Left forelimb (tissue), 1 donor: ENCODE measurements around the gene UST.
"Not testable (repeated sequence)": the region's sequence is repeated elsewhere in the genome, so short reads cannot be mapped to it uniquely, and the experiment has no call there.

Experiments
- DNase-seq: peaks from one replicate; pipeline ENCODE4 v3.0.0-alpha.2; 2018; ENCODE audit warnings: low spot score

UST gene

DNA sequence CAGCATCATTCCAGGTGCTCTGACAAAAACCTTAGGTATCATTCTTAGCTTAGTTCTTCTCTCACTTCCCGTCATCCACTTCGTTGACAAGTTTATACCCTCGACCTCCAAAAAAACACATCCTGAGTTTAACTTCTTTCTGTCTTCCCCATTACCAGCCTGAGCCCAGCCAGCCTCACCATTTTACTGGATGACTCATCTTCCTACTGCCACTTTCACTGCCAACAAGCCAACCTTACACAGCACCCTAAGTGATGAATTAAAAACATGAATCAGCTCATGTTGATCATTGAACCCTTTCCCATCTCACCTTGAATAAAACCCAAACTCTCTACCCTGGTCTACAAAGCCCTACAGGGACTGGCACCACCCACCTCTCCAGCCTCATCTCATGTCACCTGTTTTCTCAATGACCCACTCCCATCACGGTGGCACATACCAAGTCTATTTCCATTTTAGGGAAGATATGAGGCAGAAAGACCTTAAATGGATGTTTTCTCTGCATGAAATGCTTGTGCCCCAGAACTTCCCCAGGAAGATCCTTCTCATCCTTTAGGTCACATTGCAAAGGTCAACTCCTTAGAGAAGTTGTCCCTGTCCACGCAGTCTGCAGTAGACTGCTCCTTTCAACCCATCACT lies 9.9 kb upstream of the UST start:
- no peak for DNase-seq

DNA sequence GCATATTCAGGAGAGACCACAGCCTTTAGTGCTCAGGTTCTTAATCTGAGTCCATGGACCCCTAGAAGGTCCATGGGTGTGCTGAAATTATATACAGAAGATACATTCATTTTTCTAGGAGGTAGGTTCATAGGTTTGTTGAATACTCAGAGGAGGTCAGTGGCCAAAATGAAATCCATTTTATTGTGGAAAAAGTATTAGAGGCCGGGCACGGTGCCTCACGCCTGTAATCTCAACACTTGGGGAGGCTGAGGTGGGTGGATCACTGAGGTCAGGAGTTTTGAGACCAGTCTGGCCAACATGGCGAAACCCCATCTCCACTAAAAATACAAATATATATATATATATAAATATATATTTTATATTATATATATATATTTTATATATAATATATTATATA lies 9.0 kb upstream of the UST start:
- DNase-seq = no peak

- no peak for DNase-seq
These were observed 7.6 kb upstream of the UST start for GRCh38 chr6:148738946-148739821.

- no peak for DNase-seq
These were observed 7.1 kb upstream of the UST start for GRCh38 chr6:148739822-148740128.

- no peak for DNase-seq
These were observed 3.4 kb upstream of the UST start for GRCh38 chr6:148743476-148743875.

DNA sequence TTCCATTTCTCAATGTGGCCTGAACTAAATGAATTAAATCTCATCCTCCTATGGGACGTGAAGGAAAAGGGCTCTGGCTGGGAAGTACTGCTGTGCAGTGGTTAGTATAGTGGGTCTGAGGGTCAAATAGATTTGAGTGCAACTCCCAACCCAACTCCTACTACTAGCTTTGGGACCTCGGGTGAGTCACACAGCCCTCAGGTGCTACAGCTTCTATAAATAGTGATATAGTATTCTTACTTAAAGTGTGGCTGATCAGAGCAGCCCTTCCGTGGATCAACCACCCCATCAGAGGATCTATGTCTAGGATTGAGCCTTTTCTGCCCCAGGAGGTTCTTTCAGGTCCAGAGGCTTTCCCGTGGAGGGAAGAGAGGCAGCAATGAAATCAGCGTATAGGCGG lies 904 bp upstream of the UST start:
- no peak for DNase-seq

DNA sequence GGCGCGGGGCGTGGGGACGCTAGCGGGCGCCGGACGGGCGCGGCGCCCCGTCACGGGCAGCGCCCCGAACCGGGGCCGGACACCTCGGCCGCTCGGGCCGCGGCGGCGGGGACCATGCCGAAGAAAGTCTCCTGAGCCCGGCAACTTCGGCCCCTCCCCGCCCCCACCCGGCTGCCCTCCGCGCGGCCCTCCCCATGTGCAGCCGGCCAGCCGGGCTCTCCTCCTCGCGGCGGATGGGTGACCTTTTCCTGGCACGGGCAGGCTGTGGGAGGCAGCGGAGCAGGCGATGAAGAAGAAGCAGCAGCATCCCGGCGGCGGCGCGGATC lies 278 bp downstream of the UST start:
- no peak for DNase-seq

DNA sequence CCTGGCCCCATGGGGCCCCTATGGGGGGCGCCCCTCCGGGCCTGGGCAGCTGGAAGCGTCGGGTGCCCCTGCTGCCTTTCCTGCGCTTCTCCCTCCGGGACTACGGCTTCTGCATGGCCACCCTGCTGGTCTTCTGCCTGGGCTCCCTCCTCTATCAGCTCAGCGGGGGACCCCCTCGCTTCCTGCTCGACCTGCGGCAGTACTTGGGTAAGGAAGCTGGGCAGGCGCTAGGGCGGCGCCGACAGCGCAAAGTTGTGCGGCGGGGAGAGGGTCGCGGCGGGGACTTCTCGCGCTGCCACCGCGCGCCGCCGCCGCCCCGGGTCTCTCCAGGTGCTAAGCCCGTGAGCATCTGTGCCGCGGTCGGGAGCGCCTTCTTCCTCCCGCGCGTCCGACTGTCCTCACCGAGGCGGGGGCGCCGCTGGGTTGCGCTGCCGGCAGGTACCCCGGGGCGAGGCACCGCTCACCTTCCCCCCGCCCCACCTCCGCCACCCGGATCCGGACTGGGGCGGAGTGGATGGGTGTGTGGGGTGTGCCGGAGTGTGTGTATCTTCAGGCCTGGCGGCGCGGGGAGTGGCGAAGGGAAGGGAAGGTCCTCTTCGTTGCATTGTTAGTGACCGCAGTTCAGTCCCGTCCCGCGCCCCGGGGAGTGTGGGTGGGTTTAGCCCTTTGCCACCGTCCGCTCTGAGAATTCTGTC lies 788 bp downstream of the UST start:
- peak; percentile 76 for DNase-seq

DNA sequence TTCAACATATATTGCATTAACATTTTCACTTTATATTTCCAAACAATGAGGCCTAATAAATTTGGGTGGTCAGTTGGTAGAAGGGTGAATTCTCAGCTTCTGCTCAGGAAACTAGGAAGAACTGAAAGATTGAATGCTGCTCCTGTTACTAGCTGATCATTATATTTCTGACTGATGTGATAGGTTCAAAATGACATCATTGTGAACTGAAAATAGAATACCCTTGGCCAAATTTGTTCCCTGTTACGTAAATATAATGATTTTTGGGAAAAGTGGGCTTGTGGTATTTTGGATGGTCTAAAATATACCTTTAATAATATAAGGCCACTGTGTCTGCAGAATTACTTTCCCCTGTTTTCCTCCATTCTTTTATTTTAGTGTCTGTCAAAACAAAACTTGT lies 2.8 kb downstream of the UST start:
- no peak for DNase-seq

GRCh38 chr6:148750838-148751792 lies 4.3 kb downstream of the UST start:
- no peak for DNase-seq

DNA sequence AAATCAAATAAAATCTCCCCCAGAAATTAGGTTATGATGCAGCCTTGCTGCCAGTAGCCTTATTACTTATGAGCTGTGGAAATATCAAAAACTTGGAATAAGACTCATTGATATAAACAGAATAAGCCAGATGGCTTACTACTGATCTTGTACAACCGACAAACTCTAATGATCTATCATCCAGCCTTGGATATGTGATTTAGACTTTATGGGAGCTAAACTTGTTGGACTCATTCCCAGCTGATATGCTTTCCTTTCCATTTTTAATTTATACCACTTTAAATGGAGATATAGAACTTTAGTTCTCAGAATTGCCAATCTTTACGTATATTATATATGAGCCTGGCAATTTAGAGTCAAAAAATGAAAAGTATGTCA lies 5.0 kb downstream of the UST start:
- DNase-seq = no peak

DNA sequence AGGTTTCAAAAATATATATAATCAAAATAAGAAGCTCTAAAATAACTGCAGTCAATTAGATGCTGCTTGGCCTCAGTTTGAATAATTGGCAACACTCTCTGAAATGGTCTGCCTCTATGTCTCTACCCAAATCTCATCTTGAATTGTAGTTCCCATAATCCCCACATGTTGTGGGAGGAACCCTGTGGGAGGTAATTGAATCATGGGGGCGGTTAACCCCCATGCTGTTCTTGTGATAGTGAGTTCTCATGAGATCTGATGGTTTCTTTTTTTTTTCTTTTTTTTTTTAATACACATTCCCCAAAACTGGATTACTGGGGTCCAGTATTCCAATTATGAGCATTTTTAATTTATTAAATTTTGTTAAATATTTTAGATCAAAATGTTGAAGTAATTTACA lies 8.5 kb downstream of the UST start:
- not testable (repeated sequence) for DNase-seq

GRCh38 chr6:148757944-148758480 lies 11.2 kb downstream of the UST start:
- DNase-seq = no peak

DNA sequence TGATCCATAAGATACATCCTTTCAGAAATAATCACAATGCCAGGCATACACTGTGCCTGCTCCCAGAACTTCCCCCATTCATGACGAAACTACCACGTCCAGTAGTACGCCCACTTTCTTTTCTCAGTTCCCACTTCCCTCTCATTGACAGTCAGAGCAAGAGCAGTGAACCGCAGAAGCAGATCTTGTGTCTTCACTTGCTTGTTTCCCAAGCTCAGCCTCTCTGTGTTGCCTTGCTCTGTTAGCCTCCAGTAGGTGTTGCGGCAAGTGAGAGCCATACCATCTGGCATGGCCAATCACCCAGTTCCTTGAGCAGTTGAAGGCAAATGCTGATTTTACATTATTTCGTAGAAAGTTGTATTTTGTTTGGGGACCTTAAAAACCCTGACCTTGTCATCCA lies 11.7 kb downstream of the UST start:
- DNase-seq = no peak

GRCh38 chr6:148760258-148760534 lies 13.4 kb downstream of the UST start:
- DNase-seq = no peak

GRCh38 chr6:148760568-148761526 lies 14.0 kb downstream of the UST start:
- peak; percentile 87 for DNase-seq

DNA sequence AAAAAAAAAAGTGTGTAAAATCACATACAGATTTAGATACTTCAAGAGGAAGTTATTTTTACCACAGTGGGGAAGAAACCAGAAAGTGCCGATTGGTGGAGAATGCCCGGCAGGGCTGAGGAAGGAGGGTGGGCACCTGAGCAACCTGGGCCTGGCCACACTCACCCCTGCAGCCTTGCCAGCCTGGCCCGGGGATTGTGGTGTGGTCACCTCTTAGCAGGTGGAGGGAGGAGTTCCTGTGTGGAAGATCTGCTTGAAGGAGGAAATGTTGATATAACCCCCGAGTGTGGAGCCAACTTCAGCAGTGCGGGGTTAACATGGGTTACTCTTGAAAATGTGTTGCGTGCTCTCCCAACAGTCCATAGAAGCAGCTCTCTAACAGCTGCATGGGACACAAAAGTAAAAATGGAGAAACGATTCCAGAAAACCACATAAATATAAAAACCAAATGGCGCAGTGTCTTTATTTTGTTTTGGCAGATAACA lies 14.7 kb downstream of the UST start:
- no peak for DNase-seq

GRCh38 chr6:148762231-148762630 lies 15.4 kb downstream of the UST start:
- DNase-seq = no peak

DNA sequence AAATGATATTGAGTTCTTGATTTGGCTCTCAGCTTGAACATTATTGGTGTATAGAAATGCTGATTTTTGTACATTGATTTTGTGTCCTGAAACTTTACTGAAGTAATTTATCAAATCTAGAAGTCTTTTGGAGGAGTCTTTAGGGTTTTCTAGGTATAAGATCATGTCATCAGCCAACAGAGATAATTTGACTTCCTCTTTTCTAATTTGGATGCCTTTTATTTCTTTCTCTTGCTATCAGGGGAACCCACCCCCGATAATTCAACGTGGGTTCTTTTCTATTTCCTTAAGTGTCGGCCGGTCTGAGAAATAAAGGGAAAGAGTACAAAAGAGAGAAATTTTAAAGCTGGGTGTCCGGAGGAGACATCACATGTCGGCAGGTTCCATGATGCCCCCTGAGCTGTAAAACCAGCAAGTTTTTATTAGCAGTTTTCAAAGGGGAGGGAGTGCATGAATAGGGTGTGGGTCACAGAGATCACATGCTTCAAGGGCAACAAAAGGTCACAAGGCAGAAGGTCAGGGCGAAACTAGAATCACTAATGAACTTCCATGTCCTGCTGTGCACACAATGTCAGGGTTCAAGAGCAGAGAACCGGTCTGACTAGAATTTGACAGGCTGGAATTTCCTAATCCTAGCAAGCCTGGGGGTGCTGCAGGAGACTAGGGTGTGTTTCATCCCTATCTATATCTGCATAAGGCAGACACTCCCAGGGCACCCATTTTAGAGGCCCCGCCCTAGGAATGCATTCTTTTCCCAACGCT lies 17.6 kb downstream of the UST start:
- DNase-seq = not testable (repeated sequence)
